Right lobe of liver (tissue), 6 donors: ENCODE measurements around the gene SPATA16. TPM values are rescaled to one million over a fixed set of nuclear protein-coding genes. Genes with fewer than 3 reads are reported as not detected.

Experiments used
- ATAC-seq, 4 donors: fragments of 200-7000 bp; cut with Tn5 transposase; one replicate each; pipeline ENCODE4 v1.9.1; 2020; ENCODE audit warnings: mild to moderate bottlenecking in 4 of 4, moderate library complexity in 4 of 4
- DNase-seq, 3 donors: peaks; one replicate each; pipeline ENCODE4 v3.0.0-alpha.2; 2020
- H3K27ac ChIP-seq, 3 donors: fragments of 200-600 bp; one replicate each; pipeline ENCODE4 v1.8.0; 2022
- H3K27me3 ChIP-seq, 2 donors: fragments of 200-600 bp; one replicate each; pipeline ENCODE4 v1.8.0; 2022
- H3K36me3 ChIP-seq, 4 donors: fragments of 200-600 bp; sonication (generic) in 1 of 4; one replicate each; pipeline versions ENCODE4 v1.5.1 to v1.8.0; 2017 to 2022; ENCODE audit warnings: control low read depth in 1 of 4
- H3K4me1 ChIP-seq, 4 donors: fragments of 200-600 bp; sonication (generic) in 1 of 4; one replicate each; pipeline versions ENCODE4 v1.5.1 to v1.8.0; 2017 to 2022; ENCODE audit warnings: control low read depth in 1 of 4
- H3K4me3 ChIP-seq, 3 donors: fragments of 200-600 bp; one replicate each; pipeline ENCODE4 v1.8.0; 2022
- H3K9me3 ChIP-seq, 4 donors: fragments of 200-600 bp; sonication (generic) in 1 of 4; one replicate each; pipeline versions ENCODE4 v1.5.1 to v1.8.0; 2017 to 2022; ENCODE audit warnings: control low read depth in 1 of 4
- CTCF ChIP-seq, 4 donors: fragments of 200-600 bp in 3 of 4; fragments of 450-650 bp in 1 of 4; IDR thresholded peaks; one replicate each; pipeline versions ENCODE4 v1.5.1 to v1.8.0; 2016 to 2022; ENCODE audit warnings: antibody characterized with exemption in 4 of 4, mild to moderate bottlenecking in 2 of 4
- POLR2A ChIP-seq: fragments of 450-650 bp; IDR thresholded peaks from one replicate; pipeline ENCODE4 v1.6.1; 2017; ENCODE audit warnings: antibody characterized with exemption, mild to moderate bottlenecking
- WGBS: methylation state at CpG from one replicate; pipeline ENCODE4 v1.1.6; 2018; ENCODE audit warnings: low coverage, low lambda C conversion rate; ENCODE audit not compliant: insufficient coverage; ENCODE audit errors: missing lambda C conversion rate; 5-methylcytosine and 5-hydroxymethylcytosine counted together
- intact Hi-C, 2 donors: fragments of 100-400 bp; cut with DNase I; formaldehyde crosslinking; loops; one replicate each; pipeline versions ENCODE4 v1.11.2 to v1.14.1; 2022
- total RNA-seq, 6 experiments: library from RNA; depleted of rRNA in 2 of 6; stranded (reverse); fragments of >200 nt in 2 of 6; fragmentation: NEBNext Ultra II Directional in 3 of 6; extraction: Animal tissue kit (Norgen Biotek cat#: 25700) in 3 of 6; gene quantifications; one replicate each; pipeline versions ENCODE4 v1.1.0 to v1.2.4, GENCODE V29; 2016 to 2023
- donor health status: DM: no; HTN: yes; CAD: no.
- donor health status: DM: no; HTN: no; CAD: no.
- donor health status: DM: no; HTN: no; CAD: no.
- donor health status: DM: no; HTN: yes; CAD: no.
- donor health status: DM: no; HTN: yes; CAD: no.

Gene SPATA16
- total RNA-seq, 6 experiments from 2014 or later = not detected

- DNase-seq = no peak
- no peaks in the 10 kb centered on the region for H3K4me1 ChIP-seq
- no peaks in the 10 kb centered on the region for H3K9me3 ChIP-seq
- no peak overlapping the region for H3K4me3 ChIP-seq
- no peak overlapping the region for H3K27ac ChIP-seq
- H3K36me3 ChIP-seq = no peaks in the 10 kb centered on the region
- intact Hi-C loops = no loop called here
- no peak for ATAC-seq
- H3K27me3 ChIP-seq = no peaks in the 10 kb centered on the region
- WGBS = 52% methylated on average over 3 of the region's 3 CpGs
- TF ChIP-seq CTCF (IDR thresholded peaks at IDR 0.05) = no peak
- TF ChIP-seq POLR2A = no peak
Observed at GRCh38 chr3:173096140-173096539, 44.9 kb downstream of the SPATA16 start.

- H3K36me3 ChIP-seq = no peaks in the 10 kb centered on the region
- no peaks in the 10 kb centered on the region for H3K9me3 ChIP-seq
- DNase-seq (no peak), ATAC-seq (no peak)
- TF ChIP-seq POLR2A (no peak), CTCF (IDR thresholded peaks at IDR 0.05) (no peak)
- no peak overlapping the region for H3K27ac ChIP-seq
- intact Hi-C loops = no loop called here
- no peaks in the 10 kb centered on the region for H3K4me1 ChIP-seq
- 60% methylated on average over 1 of the region's 1 CpG for WGBS
- no peaks in the 10 kb centered on the region for H3K27me3 ChIP-seq
- no peak overlapping the region for H3K4me3 ChIP-seq
Observed at GRCh38 chr3:173092038-173092437, 49.0 kb downstream of the SPATA16 start.

GRCh38 chr3:173090492-173090891 is 50.5 kb downstream of the SPATA16 start:
- 61% methylated on average over 3 of the region's 3 CpGs for WGBS
- H3K9me3 ChIP-seq = no peaks in the 10 kb centered on the region
- H3K27me3 ChIP-seq = no peaks in the 10 kb centered on the region
- TF ChIP-seq CTCF (IDR thresholded peaks at IDR 0.05) (no peak), POLR2A (no peak)
- DNase-seq (no peak), ATAC-seq (no peak)
- H3K36me3 ChIP-seq = no peaks in the 10 kb centered on the region
- no peak overlapping the region for H3K27ac ChIP-seq
- intact Hi-C loops = no loop called here
- H3K4me3 ChIP-seq = no peak overlapping the region
- no peaks in the 10 kb centered on the region for H3K4me1 ChIP-seq

GRCh38 chr3:173089283-173089682 is 51.8 kb downstream of the SPATA16 start:
- Histone ChIP-seq H3K36me3 (no peaks in the 10 kb centered on the region), H3K4me3 (no peak overlapping the region), H3K27ac (no peak overlapping the region), H3K9me3 (no peaks in the 10 kb centered on the region), H3K4me1 (no peaks in the 10 kb centered on the region), H3K27me3 (no peaks in the 10 kb centered on the region)
- ATAC-seq (no peak), DNase-seq (no peak)
- intact Hi-C loops = no loop called here
- TF ChIP-seq POLR2A (no peak), CTCF (IDR thresholded peaks at IDR 0.05) (no peak)
- 39% methylated on average over 6 of the region's 6 CpGs for WGBS

- 33% methylated on average over 4 of the region's 4 CpGs for WGBS
- Histone ChIP-seq H3K4me3 (no peak overlapping the region), H3K4me1 (no peaks in the 10 kb centered on the region), H3K27me3 (no peaks in the 10 kb centered on the region), H3K36me3 (no peaks in the 10 kb centered on the region), H3K9me3 (no peaks in the 10 kb centered on the region), H3K27ac (no peak overlapping the region)
- intact Hi-C loops = no loop called here
- TF ChIP-seq CTCF (IDR thresholded peaks at IDR 0.05) (no peak), POLR2A (no peak)
- ATAC-seq = no peak
- no peak for DNase-seq
Observed at GRCh38 chr3:173078525-173078924, 62.5 kb downstream of the SPATA16 start.
